ENCODE measurements around the gene APC. TPM values are rescaled to one million over a fixed set of nuclear protein-coding genes. Genes with fewer than 3 reads are reported as not detected.

APC gene
- total and polyA plus RNA-seq, 2 of the 13 experiments (the other 11 are each of a cell fraction or from before 2014, with no cell fraction given), result 6.1 to 19.0 TPM

DNA sequence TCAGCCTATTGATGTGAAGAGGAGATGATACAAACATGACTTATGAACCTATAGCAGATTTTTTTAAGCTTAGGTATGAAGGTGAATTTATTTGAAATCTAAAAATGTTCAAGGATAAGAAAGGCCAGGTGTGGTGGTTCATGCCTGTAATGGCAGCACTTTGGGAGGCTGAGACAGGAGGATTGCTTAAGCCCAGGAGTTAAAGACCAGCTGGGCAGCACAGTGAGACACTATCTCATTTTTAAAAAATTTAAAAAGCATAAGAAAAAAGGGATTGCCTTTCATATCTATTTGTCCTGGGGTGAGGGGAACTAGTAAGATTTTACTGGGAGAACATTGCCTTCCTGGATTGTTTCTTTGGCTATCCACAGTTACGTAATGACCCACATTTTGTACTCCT, 82.6 kb downstream of the APC start:
- H4K20me1 ChIP-seq (ENCODE audit: insufficient read depth, low read length), result no peaks in the 10 kb centered on the region
- DNase-seq (ENCODE audit: low spot score), result no peak
- no peak overlapping the region for H3K4me2 ChIP-seq (ENCODE audit: low read depth, low read length)
- H3K27ac ChIP-seq (ENCODE audit: extremely low read length, insufficient read depth, low read length), result no peak overlapping the region
- H3K9ac ChIP-seq (ENCODE audit: insufficient read depth, low read depth, low read length), result no peak overlapping the region
- FAIRE-seq, result no peak
- peaks cover 7 to 32% of the 10 kb centered on the region in 2 experiments; a peak in 4 of 5 replicates for H3K36me3 ChIP-seq (replicated peaks in 1 of 2; ENCODE audit: control insufficient read depth in 1 of 2, insufficient read depth in 2 of 2, low read length in 2 of 2)
- H3K4me1 ChIP-seq (ENCODE audit: insufficient read depth, low read length), result no peaks in the 10 kb centered on the region
- in situ Hi-C loops (cut with HindIII; ENCODE audit: extremely low pct_ligation_motif_present, low pct_unique_long_range_greater_than_20kb) (no loop called here), intact Hi-C loops (cut with micrococcal nuclease; ENCODE audit: unreplicated experiment) (no loop called here)
- no peak for ATAC-seq
- H3K4me3 ChIP-seq (replicated peaks in 1 of 3; ENCODE audit: insufficient read depth in 1 of 3, low read depth in 2 of 3, low read length in 3 of 3), result no peak overlapping the region
- no TSS peak for BruUV-seq (replicated peaks)
- no peaks in the 10 kb centered on the region for H3K9me3 ChIP-seq (ENCODE audit: low read length)
- POLR2A ChIA-PET, result no interaction called here
- no peaks in the 10 kb centered on the region for H3K79me2 ChIP-seq (ENCODE audit: insufficient read depth, low read length)
- CTCF ChIA-PET (ENCODE audit: low intra/inter-chr PET ratio, low total read pairs), result no interaction called here
- H3K27me3 ChIP-seq (ENCODE audit: control insufficient read depth in 1 of 2, insufficient read depth in 2 of 2, low read length in 2 of 2), result no peaks in the 10 kb centered on the region
- WGBS (ENCODE audit: low lambda C conversion rate), result 96% methylated on average over 1 of the region's 1 CpG
- no peak overlapping the region for H2AFZ ChIP-seq (ENCODE audit: low read length)
- no peak for TF ChIP-seq ZNF747 (CRISPR knock-in tag; IDR thresholded peaks at IDR 0.05; ENCODE audit: borderline replicate concordance)
- TF ChIP-seq, protein P1, sequence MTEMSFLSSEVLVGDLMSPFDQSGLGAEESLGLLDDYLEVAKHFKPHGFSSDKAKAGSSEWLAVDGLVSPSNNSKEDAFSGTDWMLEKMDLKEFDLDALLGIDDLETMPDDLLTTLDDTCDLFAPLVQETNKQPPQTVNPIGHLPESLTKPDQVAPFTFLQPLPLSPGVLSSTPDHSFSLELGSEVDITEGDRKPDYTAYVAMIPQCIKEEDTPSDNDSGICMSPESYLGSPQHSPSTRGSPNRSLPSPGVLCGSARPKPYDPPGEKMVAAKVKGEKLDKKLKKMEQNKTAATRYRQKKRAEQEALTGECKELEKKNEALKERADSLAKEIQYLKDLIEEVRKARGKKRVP (CRISPR knock-in tag; IDR thresholded peaks at IDR 0.05), result no peak
- TF ChIP-seq CBX1 (IDR thresholded peaks at IDR 0.05; ENCODE audit: low read depth), result no peak
- TF ChIP-seq, protein P2, sequence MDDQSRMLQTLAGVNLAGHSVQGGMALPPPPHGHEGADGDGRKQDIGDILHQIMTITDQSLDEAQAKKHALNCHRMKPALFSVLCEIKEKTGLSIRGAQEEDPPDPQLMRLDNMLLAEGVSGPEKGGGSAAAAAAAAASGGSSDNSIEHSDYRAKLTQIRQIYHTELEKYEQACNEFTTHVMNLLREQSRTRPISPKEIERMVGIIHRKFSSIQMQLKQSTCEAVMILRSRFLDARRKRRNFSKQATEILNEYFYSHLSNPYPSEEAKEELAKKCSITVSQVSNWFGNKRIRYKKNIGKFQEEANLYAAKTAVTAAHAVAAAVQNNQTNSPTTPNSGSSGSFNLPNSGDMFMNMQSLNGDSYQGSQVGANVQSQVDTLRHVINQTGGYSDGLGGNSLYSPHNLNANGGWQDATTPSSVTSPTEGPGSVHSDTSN (CRISPR knock-in tag; IDR thresholded peaks at IDR 0.05; ENCODE audit: borderline replicate concordance), result no peak
- TF ChIP-seq KLF16 (CRISPR knock-in tag; IDR thresholded peaks at IDR 0.05), result no peak
- TF ChIP-seq, protein P3, sequence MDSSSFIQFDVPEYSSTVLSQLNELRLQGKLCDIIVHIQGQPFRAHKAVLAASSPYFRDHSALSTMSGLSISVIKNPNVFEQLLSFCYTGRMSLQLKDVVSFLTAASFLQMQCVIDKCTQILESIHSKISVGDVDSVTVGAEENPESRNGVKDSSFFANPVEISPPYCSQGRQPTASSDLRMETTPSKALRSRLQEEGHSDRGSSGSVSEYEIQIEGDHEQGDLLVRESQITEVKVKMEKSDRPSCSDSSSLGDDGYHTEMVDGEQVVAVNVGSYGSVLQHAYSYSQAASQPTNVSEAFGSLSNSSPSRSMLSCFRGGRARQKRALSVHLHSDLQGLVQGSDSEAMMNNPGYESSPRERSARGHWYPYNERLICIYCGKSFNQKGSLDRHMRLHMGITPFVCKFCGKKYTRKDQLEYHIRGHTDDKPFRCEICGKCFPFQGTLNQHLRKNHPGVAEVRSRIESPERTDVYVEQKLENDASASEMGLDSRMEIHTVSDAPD (CRISPR knock-in tag; IDR thresholded peaks at IDR 0.05), result no peak
- no peak for TF ChIP-seq POLR2G (IDR thresholded peaks at IDR 0.05; ENCODE audit: low read depth, low read length)
- TF ChIP-seq TGIF2 (CRISPR knock-in tag; IDR thresholded peaks at IDR 0.05), result no peak
- TF ChIP-seq, protein P4, sequence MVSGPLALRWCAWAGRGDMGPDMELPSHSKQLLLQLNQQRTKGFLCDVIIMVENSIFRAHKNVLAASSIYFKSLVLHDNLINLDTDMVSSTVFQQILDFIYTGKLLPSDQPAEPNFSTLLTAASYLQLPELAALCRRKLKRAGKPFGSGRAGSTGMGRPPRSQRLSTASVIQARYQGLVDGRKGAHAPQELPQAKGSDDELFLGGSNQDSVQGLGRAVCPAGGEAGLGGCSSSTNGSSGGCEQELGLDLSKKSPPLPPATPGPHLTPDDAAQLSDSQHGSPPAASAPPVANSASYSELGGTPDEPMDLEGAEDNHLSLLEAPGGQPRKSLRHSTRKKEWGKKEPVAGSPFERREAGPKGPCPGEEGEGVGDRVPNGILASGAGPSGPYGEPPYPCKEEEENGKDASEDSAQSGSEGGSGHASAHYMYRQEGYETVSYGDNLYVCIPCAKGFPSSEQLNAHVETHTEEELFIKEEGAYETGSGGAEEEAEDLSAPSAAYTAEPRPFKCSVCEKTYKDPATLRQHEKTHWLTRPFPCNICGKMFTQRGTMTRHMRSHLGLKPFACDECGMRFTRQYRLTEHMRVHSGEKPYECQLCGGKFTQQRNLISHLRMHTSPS (CRISPR knock-in tag; IDR thresholded peaks at IDR 0.05; ENCODE audit: low read depth), result no peak
- TF ChIP-seq, protein P5, sequence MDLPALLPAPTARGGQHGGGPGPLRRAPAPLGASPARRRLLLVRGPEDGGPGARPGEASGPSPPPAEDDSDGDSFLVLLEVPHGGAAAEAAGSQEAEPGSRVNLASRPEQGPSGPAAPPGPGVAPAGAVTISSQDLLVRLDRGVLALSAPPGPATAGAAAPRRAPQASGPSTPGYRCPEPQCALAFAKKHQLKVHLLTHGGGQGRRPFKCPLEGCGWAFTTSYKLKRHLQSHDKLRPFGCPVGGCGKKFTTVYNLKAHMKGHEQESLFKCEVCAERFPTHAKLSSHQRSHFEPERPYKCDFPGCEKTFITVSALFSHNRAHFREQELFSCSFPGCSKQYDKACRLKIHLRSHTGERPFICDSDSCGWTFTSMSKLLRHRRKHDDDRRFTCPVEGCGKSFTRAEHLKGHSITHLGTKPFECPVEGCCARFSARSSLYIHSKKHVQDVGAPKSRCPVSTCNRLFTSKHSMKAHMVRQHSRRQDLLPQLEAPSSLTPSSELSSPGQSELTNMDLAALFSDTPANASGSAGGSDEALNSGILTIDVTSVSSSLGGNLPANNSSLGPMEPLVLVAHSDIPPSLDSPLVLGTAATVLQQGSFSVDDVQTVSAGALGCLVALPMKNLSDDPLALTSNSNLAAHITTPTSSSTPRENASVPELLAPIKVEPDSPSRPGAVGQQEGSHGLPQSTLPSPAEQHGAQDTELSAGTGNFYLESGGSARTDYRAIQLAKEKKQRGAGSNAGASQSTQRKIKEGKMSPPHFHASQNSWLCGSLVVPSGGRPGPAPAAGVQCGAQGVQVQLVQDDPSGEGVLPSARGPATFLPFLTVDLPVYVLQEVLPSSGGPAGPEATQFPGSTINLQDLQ (CRISPR knock-in tag; IDR thresholded peaks at IDR 0.05), result no peak
- no peak for TF ChIP-seq FOXK2 (IDR thresholded peaks at IDR 0.05)
- no peak for TF ChIP-seq ZFP36 (IDR thresholded peaks at IDR 0.05; ENCODE audit: borderline replicate concordance, low read depth, low read length, partially characterized antibody)
- TF ChIP-seq ZMYM2 (CRISPR knock-in tag; IDR thresholded peaks at IDR 0.05), result no peak
- TF ChIP-seq ELF1 (CRISPR knock-in tag; IDR thresholded peaks at IDR 0.05), result no peak
- TF ChIP-seq, protein P6, sequence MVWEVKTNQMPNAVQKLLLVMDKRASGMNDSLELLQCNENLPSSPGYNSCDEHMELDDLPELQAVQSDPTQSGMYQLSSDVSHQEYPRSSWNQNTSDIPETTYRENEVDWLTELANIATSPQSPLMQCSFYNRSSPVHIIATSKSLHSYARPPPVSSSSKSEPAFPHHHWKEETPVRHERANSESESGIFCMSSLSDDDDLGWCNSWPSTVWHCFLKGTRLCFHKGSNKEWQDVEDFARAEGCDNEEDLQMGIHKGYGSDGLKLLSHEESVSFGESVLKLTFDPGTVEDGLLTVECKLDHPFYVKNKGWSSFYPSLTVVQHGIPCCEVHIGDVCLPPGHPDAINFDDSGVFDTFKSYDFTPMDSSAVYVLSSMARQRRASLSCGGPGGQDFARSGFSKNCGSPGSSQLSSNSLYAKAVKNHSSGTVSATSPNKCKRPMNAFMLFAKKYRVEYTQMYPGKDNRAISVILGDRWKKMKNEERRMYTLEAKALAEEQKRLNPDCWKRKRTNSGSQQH (CRISPR knock-in tag; IDR thresholded peaks at IDR 0.05; ENCODE audit: low read depth), result no peak
- no peak for TF ChIP-seq RNF2 (conservative IDR thresholded peaks at IDR 0.05; ENCODE audit: low read depth)
